ENCODE data around the gene ADAMTS19.

DNA sequence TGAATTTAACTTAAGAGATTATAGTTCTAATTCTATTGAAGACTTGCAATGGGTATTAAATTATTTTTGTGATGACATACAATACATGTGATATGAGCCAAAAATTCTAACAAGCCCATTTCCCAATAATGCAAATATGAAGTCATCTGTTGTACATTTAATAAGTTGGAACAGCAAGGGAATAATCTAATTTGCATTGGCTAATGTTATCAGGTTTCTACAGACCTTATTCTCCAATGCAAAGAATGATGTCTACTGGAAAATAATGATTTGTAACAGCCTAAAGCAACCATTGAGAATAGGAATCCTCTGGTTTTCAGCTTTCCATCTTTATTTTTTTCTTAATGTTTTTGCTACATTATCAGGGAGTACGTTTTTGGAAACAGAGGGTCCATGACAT lies 198.7 kb downstream of the ADAMTS19 start:
- no peak for TF ChIP-seq EZH2 (IDR thresholded peaks at IDR 0.05; ENCODE audit: low read length)
- TF ChIP-seq, protein P1, sequence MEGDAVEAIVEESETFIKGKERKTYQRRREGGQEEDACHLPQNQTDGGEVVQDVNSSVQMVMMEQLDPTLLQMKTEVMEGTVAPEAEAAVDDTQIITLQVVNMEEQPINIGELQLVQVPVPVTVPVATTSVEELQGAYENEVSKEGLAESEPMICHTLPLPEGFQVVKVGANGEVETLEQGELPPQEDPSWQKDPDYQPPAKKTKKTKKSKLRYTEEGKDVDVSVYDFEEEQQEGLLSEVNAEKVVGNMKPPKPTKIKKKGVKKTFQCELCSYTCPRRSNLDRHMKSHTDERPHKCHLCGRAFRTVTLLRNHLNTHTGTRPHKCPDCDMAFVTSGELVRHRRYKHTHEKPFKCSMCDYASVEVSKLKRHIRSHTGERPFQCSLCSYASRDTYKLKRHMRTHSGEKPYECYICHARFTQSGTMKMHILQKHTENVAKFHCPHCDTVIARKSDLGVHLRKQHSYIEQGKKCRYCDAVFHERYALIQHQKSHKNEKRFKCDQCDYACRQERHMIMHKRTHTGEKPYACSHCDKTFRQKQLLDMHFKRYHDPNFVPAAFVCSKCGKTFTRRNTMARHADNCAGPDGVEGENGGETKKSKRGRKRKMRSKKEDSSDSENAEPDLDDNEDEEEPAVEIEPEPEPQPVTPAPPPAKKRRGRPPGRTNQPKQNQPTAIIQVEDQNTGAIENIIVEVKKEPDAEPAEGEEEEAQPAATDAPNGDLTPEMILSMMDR (optimal IDR thresholded peaks at IDR 0.05 in 1 of 3, IDR thresholded peaks at IDR 0.05 in 1 of 3, conservative IDR thresholded peaks at IDR 0.05 in 1 of 3; ENCODE audit: extremely low read depth in 1 of 3, insufficient read depth in 2 of 3, low read length in 3 of 3) = no peak

Measured in keratinocyte (primary cell).